ENCODE results near the gene PRCP.
A peak's percentile ranks its signal among the peaks of the same experiment; 100 is the strongest.

PRCP gene

DNA sequence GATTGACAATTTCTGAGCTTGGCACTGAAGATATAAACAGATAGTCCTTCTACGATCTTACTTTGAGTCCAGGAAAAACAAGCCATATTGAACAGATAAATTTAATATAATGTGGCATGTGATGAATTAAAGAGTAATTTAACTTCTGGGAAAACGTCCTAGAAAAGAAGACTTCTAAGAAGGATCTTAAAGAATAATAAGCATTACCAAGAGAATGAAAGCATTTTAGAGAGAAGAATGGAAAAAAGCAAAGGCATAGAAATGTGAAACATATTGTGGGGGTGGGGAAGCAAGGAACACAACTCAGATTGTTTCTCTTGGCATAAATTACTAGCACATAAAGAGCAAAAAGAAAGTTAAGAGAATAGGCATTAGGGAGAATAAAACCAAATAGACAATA, 6.7 kb upstream of the PRCP start:
- no peak for DNase-seq (ENCODE audit: low spot score)

DNA sequence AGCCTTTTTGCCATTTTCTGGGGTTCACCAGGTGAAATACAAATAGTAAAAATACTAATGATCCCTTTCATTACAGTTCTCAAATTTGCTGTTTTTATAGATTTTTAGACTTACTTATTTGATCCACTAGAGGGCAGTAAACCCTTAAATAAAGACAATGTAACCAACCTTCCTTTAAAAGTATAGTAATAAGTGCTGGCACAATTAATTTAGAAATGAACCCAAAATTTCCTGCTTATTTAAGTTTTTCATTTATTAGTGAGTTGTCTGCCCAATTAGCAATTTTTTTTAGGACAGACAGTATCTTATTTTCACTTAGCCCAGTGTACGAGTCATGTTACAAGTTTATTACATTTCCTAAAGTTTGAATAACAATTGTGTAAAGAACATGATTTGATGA, 6.0 kb upstream of the PRCP start:
- no peak for DNase-seq (ENCODE audit: low spot score)

DNA sequence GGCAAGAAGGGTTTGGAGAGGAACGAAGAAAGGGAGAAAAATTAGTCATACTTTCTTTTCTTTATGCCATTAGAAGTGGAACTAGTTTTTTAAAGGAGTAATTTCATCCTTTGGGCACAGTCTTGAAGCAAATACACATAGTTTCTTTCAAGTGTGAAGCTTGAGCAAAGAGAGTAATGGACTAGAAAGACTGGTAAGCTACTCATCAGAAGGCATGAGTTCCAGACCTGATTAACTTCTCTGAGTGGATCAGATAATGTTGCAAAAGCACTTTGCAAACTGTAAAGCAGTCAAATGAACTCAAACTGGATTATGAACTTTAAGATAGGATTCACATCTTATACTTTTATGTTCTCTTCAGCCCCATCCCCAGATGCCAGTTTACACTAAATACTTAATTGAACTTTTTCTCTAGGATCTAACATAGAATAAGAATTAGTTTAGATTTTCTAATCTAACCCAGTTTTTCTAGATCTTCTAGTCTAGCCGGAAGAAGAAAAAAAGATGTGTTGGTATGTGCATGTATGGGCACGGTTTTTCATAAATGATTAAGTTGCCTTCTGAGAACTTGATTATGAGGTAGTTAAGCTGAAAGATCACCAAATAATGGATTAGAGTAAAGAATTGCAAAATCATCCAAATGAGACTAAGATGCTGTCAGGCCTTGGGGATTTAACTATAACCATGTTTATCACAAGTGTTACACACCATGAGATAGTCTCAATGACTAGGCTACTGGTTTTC, 3.8 kb upstream of the PRCP start:
- no peak for DNase-seq (ENCODE audit: low spot score)

DNA sequence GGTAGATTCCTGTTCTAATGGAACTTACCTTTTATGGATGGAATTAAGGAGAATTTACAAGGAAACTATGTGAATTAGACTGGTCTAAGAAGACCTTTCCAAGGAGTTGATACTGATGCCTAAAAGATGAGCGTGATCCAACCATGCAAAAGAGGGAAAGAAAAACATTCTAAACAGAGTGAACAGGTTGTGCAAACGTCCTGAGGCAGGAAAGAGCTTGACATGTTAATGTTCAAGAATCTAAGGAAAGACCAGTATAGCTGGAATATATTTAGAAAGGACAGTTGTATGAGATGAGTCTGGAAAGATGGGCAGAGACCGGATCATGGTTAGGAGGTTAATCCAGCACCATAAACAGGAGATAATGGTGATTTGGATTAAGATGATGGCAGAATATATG, 2.6 kb upstream of the PRCP start:
- DNase-seq (ENCODE audit: low spot score): no peak

GRCh38 chr11:82901922-82902485, 1.8 kb upstream of the PRCP start:
- no peak for DNase-seq (ENCODE audit: low spot score)

DNA sequence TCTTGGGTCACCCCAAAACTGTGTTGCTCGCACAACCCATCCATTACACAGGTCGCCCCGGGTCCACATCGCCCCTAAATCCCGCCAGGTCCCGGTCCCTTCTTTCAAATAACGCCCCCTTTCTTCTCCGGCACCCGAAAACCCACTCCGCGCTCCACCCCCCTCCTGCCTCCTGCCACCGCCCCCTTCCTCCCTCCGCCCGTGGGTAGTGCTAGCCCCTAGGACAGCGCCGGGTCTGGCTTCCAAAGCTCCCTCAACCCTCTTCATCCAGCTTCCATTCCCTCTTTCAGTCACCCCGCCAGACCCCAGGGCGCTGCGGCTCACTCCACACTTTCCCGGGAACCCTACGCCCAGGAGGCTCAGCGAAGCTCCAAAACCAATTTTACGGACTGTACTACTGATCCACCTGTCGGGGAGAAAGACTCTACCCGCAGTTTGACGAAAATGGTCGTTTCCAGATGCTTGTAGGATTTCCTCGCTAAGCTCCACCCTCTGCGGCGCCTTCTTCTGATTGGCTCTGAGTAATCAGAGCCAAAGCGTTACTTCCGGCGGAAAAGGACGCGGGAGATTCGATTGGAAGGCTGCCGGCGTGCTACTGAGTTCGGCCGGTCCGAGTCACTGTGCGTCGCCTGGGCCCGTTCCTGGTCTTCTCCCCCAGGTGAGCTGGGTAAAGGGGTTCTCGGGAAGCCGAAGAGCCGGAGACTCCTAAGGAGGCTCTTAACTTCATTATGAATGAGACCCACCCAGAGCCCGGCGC, 1.1 kb upstream of the PRCP start, which contains the start of gene DDIAS:
TSS of gene DDIAS (plus strand) at position 572 of the 757 bp plus-strand sequence. CDS start 13,003 bp downstream, outside the sequence.
- peak; percentile 94 for DNase-seq (ENCODE audit: low spot score)

GRCh38 chr11:82899957-82900276, 313 bp downstream of the PRCP start:
- no peak for DNase-seq (ENCODE audit: low spot score)

DNA sequence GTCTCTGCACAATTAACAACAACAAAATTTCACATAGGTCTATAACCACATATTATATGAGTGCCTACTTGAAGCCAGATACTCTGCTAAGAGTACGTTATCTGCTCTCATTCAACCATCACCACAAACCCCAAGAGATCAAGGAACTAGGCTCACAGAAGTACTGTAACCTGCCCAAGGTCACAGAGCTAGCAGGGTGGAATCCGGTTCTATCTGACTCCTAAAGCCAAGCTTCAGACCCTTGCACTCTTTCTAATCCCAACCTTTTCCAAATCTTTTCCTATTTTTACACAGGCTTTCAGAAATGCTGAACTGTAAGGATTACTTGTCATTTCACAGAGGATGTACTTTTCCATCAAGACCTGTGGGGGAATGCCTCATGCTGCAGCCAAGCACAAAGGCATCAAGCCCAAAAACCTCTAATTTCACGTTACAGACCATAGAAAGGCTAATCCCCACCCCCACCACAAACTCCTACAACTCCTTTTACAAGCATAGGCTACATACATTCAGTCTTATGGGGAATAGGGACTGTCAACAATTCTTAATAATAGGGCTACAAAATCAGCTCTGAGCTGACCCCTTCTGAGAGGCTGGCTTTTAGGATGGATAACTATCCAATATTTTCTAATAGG, 927 bp downstream of the PRCP start:
- DNase-seq (ENCODE audit: low spot score): no peak

DNA sequence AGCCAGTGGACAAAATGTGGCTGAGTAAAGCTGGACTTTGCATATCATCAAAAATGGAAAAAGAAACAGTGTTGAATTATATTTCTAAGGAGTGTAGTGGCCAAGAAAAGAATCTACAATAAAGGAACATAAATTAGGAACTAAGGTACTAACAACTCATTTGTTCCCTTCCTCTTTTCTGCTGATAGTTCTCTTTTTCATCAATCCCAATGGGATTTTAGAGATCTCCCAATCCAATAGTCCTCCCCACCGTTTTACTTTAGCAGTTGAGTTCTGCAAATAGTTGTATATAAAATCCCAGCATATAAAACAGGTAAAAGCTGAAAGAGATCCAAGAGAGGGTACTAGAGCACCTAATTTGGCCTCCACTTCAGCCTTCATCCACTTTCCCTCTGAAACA, 2.0 kb downstream of the PRCP start:
- DNase-seq (ENCODE audit: low spot score): no peak

- DNase-seq (ENCODE audit: low spot score): no peak
Observed at GRCh38 chr11:82896183-82896582, 4.0 kb downstream of the PRCP start.

DNA sequence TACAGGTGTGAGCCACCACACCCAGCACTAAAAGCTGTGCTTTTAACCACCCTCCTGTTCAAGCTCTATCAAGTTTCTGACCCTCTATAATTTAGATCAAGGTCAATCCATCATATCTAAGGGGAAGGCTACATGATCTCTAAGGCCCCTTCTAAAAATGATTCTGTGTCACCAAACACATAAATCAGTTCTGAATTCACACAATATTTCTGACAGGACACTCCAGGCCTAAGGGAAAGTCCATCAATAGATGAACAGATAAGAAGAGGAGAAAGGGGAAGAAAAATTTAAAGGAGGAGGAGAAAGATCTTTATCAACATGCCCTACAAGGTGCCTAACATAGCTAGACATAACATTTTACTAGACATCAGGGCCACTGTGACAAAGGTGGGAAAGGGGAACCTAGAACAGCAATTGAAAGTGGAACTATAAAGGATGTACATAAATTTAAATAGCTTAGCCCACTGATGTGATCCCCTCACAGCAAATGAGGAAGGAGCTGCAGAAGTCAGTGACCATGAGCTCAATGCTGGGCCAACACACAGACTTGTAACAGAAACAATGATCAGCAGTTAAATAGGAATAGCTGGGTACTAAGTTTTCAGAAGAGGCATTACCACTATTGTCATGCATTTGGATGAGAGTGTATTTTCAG, 4.7 kb downstream of the PRCP start:
- DNase-seq (ENCODE audit: low spot score): no peak

GRCh38 chr11:82892611-82893169, 7.5 kb downstream of the PRCP start:
- DNase-seq (ENCODE audit: low spot score): no peak

DNA sequence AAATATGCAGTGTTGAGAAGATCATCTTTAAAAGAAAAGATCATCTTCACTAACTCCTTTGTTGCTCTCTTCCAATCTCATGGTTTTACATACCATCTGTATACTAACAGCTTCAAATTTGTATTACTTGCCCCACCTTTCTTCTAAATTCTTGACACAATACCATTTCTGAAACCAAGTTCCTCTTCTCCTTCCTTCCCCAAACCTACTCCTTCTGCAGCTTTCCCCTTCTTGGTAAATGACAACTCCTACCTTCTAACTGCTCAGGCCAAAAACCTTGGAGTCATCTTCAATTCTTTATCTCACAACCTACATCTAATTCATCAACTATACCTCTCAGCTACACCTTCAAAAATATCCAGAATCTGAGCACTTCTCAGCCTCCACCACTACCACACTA, 9.3 kb downstream of the PRCP start:
- DNase-seq (ENCODE audit: low spot score): no peak

GRCh38 chr11:82890002-82890341, 10.3 kb downstream of the PRCP start:
- DNase-seq (ENCODE audit: low spot score): no peak

GRCh38 chr11:82889133-82890001, 10.9 kb downstream of the PRCP start:
- no peak for DNase-seq (ENCODE audit: low spot score)

DNA sequence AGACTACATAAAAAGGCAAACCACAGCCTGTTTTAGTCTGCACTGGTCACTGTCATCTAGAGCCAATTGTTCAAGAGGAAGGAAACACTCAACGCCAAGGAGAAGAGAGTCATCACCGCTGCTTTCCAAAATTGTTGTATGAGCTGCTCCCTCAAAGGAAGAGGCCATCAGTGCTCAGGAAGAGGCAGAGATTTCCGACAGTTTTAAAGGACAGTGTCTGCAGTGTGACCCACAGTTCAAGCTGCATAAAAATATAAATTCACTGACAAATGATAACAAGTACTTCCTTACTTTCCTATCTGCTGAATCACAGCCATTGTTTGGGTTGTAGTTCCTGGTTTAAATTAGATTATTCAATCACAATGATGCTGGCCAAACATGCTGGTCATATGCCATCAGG, 16.4 kb downstream of the PRCP start:
- DNase-seq (ENCODE audit: low spot score): no peak

DNA sequence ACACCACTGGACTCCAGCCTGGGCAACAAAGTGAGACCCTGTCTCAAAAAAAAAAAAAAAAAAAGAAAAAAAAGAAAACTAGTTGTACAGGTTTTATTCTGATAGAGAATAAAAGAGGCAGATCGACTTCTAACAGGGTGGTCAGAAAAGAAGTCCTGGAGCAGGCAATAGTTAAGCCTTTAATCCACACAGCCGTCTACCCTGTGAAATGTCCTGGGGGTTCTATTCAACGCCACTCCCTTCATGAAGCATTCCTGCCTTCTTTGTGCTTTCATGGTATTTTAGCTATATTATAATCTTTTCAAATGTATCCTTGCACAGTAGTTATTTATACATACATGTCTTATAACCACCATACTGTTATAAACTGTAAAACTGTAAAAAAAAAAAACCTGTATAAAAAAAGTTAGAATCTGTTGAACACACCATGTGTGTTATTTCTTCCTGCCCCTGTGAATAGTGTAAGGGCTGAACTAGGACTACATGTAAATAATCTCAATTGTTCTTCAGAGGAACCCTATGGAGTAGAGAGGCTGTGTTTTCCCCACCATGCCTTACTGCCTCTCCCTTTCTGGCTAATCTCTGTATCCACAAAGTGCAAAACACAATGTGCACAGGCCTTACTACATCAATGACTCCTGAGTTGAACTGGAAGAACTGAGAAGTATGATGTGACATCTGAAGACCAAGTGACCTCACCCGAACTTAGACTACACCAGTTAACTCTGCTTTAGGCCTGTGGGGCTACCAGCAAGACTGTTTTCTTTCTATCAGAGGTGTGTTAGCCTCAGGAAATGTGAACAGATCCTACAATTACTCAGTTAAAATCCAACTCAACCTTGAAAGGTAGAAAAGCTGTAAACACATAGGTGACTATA, 25.3 kb downstream of the PRCP start:
- no peak for DNase-seq (ENCODE audit: low spot score)

- no peak for DNase-seq (ENCODE audit: low spot score)
Observed at GRCh38 chr11:82873919-82874333, 26.3 kb downstream of the PRCP start.

- DNase-seq (ENCODE audit: low spot score): no peak
Observed at GRCh38 chr11:82872377-82873150, 27.7 kb downstream of the PRCP start.

Measured in ecto neural progenitor cell (in vitro differentiated cells).